Activated CD8-positive, alpha-beta memory T cell treated with anti-CD3 and anti-CD28 coated beads, Interleukin-2, amount 50 U/mL, for 4 hours (primary cell): ENCODE results near the gene SULF2.

Experiments used
- DNase-seq: peaks from one replicate; pipeline ENCODE4 v3.0.0-alpha.2; 2020

Gene SULF2

GRCh38 chr20:47758517-47759450, 26.5 kb downstream of the SULF2 start:
- no peak for DNase-seq

- DNase-seq = no peak
Observed at GRCh38 chr20:47757145-47758035, 27.9 kb downstream of the SULF2 start.

- DNase-seq = no peak
Observed at GRCh38 chr20:47754946-47755652, 30.2 kb downstream of the SULF2 start.

GRCh38 chr20:47754388-47754715, 30.9 kb downstream of the SULF2 start:
- DNase-seq = no peak

- no peak for DNase-seq
Observed at GRCh38 chr20:47753576-47754387, 31.5 kb downstream of the SULF2 start.

- DNase-seq = no peak
Observed at GRCh38 chr20:47751449-47751848, 33.8 kb downstream of the SULF2 start.

GRCh38 chr20:47749339-47749738, 35.9 kb downstream of the SULF2 start:
- DNase-seq = no peak

GRCh38 chr20:47748823-47749222, 36.5 kb downstream of the SULF2 start:
- no peak for DNase-seq

- DNase-seq = no peak
Observed at GRCh38 chr20:47748069-47748468, 37.2 kb downstream of the SULF2 start.

- no peak for DNase-seq
Observed at GRCh38 chr20:47747669-47748031, 37.6 kb downstream of the SULF2 start.

GRCh38 chr20:47744803-47745202, 40.5 kb downstream of the SULF2 start:
- DNase-seq = no peak

- no peak for DNase-seq
Observed at GRCh38 chr20:47743671-47744070, 41.6 kb downstream of the SULF2 start.

GRCh38 chr20:47741669-47742608, 43.3 kb downstream of the SULF2 start:
- no peak for DNase-seq

- no peak for DNase-seq
Observed at GRCh38 chr20:47740862-47741184, 44.5 kb downstream of the SULF2 start.

- no peak for DNase-seq
Observed at GRCh38 chr20:47740121-47740861, 45.0 kb downstream of the SULF2 start.

- no peak for DNase-seq
Observed at GRCh38 chr20:47737923-47738322, 47.4 kb downstream of the SULF2 start.

GRCh38 chr20:47736570-47737152, 48.6 kb downstream of the SULF2 start:
- no peak for DNase-seq

GRCh38 chr20:47735412-47736400, 49.6 kb downstream of the SULF2 start:
- DNase-seq = no peak

- no peak for DNase-seq
Observed at GRCh38 chr20:47734870-47735269, 50.4 kb downstream of the SULF2 start.
